Cardiac muscle cell (in vitro differentiated cells and primary cell): ENCODE measurements around the gene NUDT8. TPM values are rescaled to one million over a fixed set of nuclear protein-coding genes. Genes with fewer than 3 reads are reported as not detected.

Experiments
- DNase-seq, 2 donors: peaks; one replicate each; pipeline versions ENCODE4 v3.0.0 to v3.0.0-alpha.2; 2010 to 2017; ENCODE audit warnings: low read depth in 1 of 2, low spot score in 1 of 2
- H3K27ac ChIP-seq: fragments of 200-600 bp; sonication (generic); 2 replicates; pipeline ENCODE4 v1.5.1; 2016
- H3K27me3 ChIP-seq: fragments of 200-600 bp; sonication (generic); 2 replicates; pipeline ENCODE4 v1.6.0; 2016; ENCODE audit warnings: control low read depth
- H3K36me3 ChIP-seq: fragments of 200-600 bp; sonication (generic); 2 replicates; pipeline ENCODE4 v1.5.1; 2016; ENCODE audit warnings: control low read depth
- H3K4me1 ChIP-seq: fragments of 200-600 bp; sonication (generic); 2 replicates; pipeline ENCODE4 v1.8.1; 2017; ENCODE audit warnings: low read depth, mild to moderate bottlenecking, mixed run types
- H3K4me3 ChIP-seq: fragments of 200-600 bp; sonication (generic); 2 replicates; pipeline ENCODE4 v1.5.1; 2016; ENCODE audit warnings: mild to moderate bottlenecking
- H3K9me3 ChIP-seq: fragments of 200-600 bp; sonication (generic); 2 replicates; pipeline ENCODE4 v1.5.1; 2017; ENCODE audit warnings: low read depth, mild to moderate bottlenecking, control low read depth
- CTCF ChIP-seq: IDR thresholded peaks from 2 replicates; pipeline ENCODE4 v1.5.1; 2012; ENCODE audit warnings: low read depth, mild to moderate bottlenecking, low read length
- polyA plus RNA-seq: library from polyadenylated mRNA; unstranded; fragments of >200 nt; fragmentation: Nextera tagmentation; extraction: Ambion mirVana; gene quantifications from 2 replicates; pipeline ENCODE4 v1.2.1, GENCODE V29; 2016
- total RNA-seq: library from RNA; depleted of rRNA; stranded (reverse); fragments of >200 nt; gene quantifications from 2 replicates; pipeline ENCODE4 v1.2.3, GENCODE V29; 2016

The NUDT8 gene
- total and polyA plus RNA-seq, 2 experiments from 2014 or later = 6.9 to 17.3 TPM

DNA sequence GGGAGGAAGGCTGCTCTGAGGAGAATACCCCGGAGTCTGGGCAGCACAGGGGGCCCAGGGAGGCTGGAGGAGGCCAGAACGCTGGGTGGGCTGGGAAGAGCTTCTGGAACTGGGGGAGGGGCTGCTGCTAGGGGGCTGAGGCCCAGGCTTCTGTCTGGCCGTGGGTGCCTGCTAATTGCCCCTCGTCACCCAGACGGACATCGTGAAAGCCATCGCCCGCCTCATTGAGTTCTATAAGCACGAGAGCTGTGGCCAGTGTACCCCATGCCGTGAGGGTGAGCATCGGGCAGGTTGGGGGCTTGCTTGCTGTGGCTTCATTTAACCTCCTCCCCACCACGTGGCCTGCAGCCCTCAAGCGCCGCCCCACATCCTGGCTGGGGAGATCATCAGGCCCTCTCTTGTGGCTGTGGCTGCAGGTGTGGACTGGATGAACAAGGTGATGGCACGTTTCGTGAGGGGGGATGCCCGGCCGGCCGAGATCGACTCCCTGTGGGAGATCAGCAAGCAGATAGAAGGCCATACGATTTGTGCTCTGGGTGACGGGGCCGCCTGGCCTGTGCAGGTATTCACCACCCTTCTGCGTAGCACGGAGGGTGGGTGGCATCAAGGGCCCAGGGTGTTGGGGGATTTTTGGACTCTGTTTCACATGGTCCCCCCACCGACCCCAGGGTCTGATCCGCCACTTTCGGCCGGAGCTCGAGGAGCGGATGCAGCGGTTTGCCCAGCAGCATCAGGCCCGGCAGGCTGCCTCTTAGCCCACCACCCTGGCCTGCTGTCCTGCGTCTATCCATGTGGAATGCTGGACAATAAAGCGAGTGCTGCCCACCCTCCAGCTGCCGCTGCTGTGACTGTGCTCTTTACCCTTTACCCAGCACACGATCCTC is 17.8 kb downstream of the NUDT8 start:
- H3K27ac ChIP-seq = no peak overlapping the region
- TF ChIP-seq CTCF = no peak
- DNase-seq = no peak
- peaks cover 24% of the 10 kb centered on the region for H3K36me3 ChIP-seq
- peaks cover 24% of the 10 kb centered on the region for H3K4me1 ChIP-seq
- H3K4me3 ChIP-seq = no peak overlapping the region
- no peaks in the 10 kb centered on the region for H3K9me3 ChIP-seq
- no peaks in the 10 kb centered on the region for H3K27me3 ChIP-seq

DNA sequence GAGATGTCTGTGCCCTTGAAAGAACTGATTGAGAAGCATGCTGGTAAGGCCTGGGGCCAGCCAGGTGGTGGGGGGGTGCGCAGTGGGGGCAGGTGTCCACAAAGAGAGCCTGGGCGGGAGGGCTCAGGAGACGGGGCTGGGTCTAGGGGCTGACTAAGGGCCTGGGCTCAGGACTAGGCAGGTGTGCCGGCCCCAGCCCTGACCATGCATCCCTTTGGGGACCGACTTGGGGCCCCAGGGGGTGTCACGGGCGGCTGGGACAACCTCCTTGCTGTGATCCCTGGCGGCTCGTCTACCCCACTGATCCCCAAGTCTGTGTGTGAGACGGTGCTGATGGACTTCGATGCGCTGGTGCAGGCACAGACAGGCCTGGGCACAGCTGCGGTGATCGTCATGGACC is 18.6 kb downstream of the NUDT8 start:
- DNase-seq = no peak
- no peak overlapping the region for H3K27ac ChIP-seq
- no peak for TF ChIP-seq CTCF

GRCh38 chr11:67610302-67610868 is 19.4 kb downstream of the NUDT8 start:
- Histone ChIP-seq H3K9me3 (no peaks in the 10 kb centered on the region), H3K4me3 (no peak overlapping the region), H3K4me1 (peaks cover 20% of the 10 kb centered on the region), H3K27ac (no peak overlapping the region), H3K27me3 (no peaks in the 10 kb centered on the region), H3K36me3 (peaks cover 24% of the 10 kb centered on the region)
- no peak for DNase-seq
- no peak for TF ChIP-seq CTCF

More for the DNA sequence above, 18.6 kb downstream of the NUDT8 start:
- no peaks in the 10 kb centered on the region for H3K27me3 ChIP-seq
- no peaks in the 10 kb centered on the region for H3K9me3 ChIP-seq
- peaks cover 24% of the 10 kb centered on the region for H3K36me3 ChIP-seq
- H3K4me3 ChIP-seq = no peak overlapping the region
- peaks cover 17% of the 10 kb centered on the region for H3K4me1 ChIP-seq

GRCh38 chr11:67609316-67609715 is 20.4 kb downstream of the NUDT8 start:
- H3K4me1 ChIP-seq = peaks cover 19% of the 10 kb centered on the region
- TF ChIP-seq CTCF = no peak
- peaks cover 24% of the 10 kb centered on the region for H3K36me3 ChIP-seq
- no peak overlapping the region for H3K4me3 ChIP-seq
- DNase-seq = no peak
- no peaks in the 10 kb centered on the region for H3K9me3 ChIP-seq
- no peaks in the 10 kb centered on the region for H3K27me3 ChIP-seq
- no peak overlapping the region for H3K27ac ChIP-seq

DNA sequence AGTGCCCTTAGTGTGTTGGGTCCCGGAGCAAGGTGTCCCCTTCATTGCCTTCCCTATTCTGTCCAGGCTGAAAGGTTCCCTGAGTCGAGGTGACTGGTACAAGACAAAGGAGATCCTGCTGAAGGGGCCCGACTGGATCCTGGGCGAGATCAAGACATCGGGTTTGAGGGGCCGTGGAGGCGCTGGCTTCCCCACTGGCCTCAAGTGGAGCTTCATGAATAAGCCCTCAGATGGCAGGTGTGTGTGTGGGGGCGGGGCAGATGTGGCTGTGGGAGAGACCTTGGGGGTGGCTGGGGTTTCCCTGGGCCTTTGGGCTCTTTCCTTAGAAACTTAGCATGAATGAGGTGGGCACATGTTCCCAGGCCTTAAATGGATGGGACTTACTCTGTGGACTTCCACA is 21.3 kb downstream of the NUDT8 start:
- peaks cover 24% of the 10 kb centered on the region for H3K36me3 ChIP-seq
- no peaks in the 10 kb centered on the region for H3K9me3 ChIP-seq
- H3K27ac ChIP-seq = no peak overlapping the region
- peaks cover 11% of the 10 kb centered on the region for H3K4me1 ChIP-seq
- TF ChIP-seq CTCF = no peak
- H3K27me3 ChIP-seq = no peaks in the 10 kb centered on the region
- H3K4me3 ChIP-seq = no peak overlapping the region
- DNase-seq = no peak
